ENCODE data around the gene LAMB4. TPM values are rescaled to one million over a fixed set of nuclear protein-coding genes. Genes with fewer than 3 reads are reported as not detected.

LAMB4 gene
- total and polyA plus RNA-seq, 2 of the 8 experiments (the other 6 are each of a cell fraction or from before 2014, with no cell fraction given) = not detected

- Histone ChIP-seq H3K18ac (ENCODE audit: extremely low read depth, low read length) (no peak overlapping the region), H2BK20ac (ENCODE audit: low read length) (no peak overlapping the region), H3K79me1 (ENCODE audit: low read depth, low read length) (no peaks in the 10 kb centered on the region), H3K4me3 (ENCODE audit: extremely low read depth in 1 of 4, insufficient read depth in 2 of 4, low read depth in 3 of 4, low read length in 4 of 4) (no peak overlapping the region), H2BK5ac (ENCODE audit: low read depth, low read length) (no peak overlapping the region), H3K4me2 (ENCODE audit: insufficient read depth in 1 of 2, low read depth in 2 of 2, low read length in 2 of 2) (no peak overlapping the region), H2BK120ac (replicated peaks; ENCODE audit: low read depth, low read length) (no peak overlapping the region), H2AFZ (ENCODE audit: low read length) (no peak overlapping the region), H3K9me3 (ENCODE audit: insufficient read depth in 2 of 2, low read depth in 1 of 2, low read length in 1 of 2) (no peaks in the 10 kb centered on the region), H2BK15ac (ENCODE audit: low read length) (no peak overlapping the region), H4K20me1 (replicated peaks in 1 of 2; ENCODE audit: control insufficient read depth in 1 of 2, insufficient read depth in 2 of 2, low read length in 2 of 2) (no peaks in the 10 kb centered on the region), H2BK12ac (ENCODE audit: low read depth, low read length) (no peak overlapping the region), H3K4me1 (replicated peaks in 1 of 4; ENCODE audit: control insufficient read depth in 3 of 4, insufficient read depth in 4 of 4, low read length in 3 of 4) (no peaks in the 10 kb centered on the region), H3K23me2 (ENCODE audit: low read depth, low read length) (no peaks in the 10 kb centered on the region), H4K8ac (ENCODE audit: extremely low read depth, insufficient read depth, low read length) (no peak overlapping the region), H2AK5ac (ENCODE audit: low read depth, low read length) (no peak overlapping the region), H4K91ac (replicated peaks; ENCODE audit: insufficient read length, low read length) (no peak overlapping the region), H3K4ac (replicated peaks; ENCODE audit: insufficient read length, low read depth, low read length) (no peak overlapping the region), H3K23ac (ENCODE audit: insufficient read length) (no peak overlapping the region), H3K36me3 (ENCODE audit: control insufficient read depth in 2 of 4, insufficient read depth in 4 of 4, low read length in 3 of 4) (no peaks in the 10 kb centered on the region), H3K27ac (ENCODE audit: low read depth, low read length) (no peak overlapping the region), H3K9ac (replicated peaks in 1 of 4; ENCODE audit: extremely low read depth in 1 of 4, low read depth in 3 of 4, low read length in 3 of 4) (no peak overlapping the region), H3K79me2 (ENCODE audit: control insufficient read depth in 1 of 2, insufficient read depth in 2 of 2, low read length in 2 of 2) (no peaks in the 10 kb centered on the region), H3K27me3 (replicated peaks in 1 of 4; ENCODE audit: control insufficient read depth in 3 of 4, extremely low read depth in 1 of 4, insufficient read depth in 3 of 4, low read length in 3 of 4) (no peaks in the 10 kb centered on the region), H3K56ac (replicated peaks; ENCODE audit: insufficient read length, low read depth, low read length) (no peak overlapping the region), H3K14ac (ENCODE audit: insufficient read length) (no peak overlapping the region), H4K5ac (ENCODE audit: insufficient read length, low read depth, low read length) (no peak overlapping the region)
- DNase-seq (ENCODE audit: low read depth in 1 of 2, low spot score in 2 of 2) = no peak
- no peak for FAIRE-seq
- ChIA-PET POLR2A (ENCODE audit: partially characterized antibody) (no interaction called here), CTCF (ENCODE audit: partially characterized antibody) (interaction anchor here (0.5 to 2.4 kb wide), 15 partner anchors 9 to 392 kb away, joined by 3 to 9 read pairs (median 3); no protein-coding TSS in a partner anchor)
- TF ChIP-seq HDAC2 (IDR thresholded peaks at IDR 0.05; ENCODE audit: borderline replicate concordance in 1 of 2, low read depth in 2 of 2, low read length in 2 of 2) (no peak), KDM1A (IDR thresholded peaks at IDR 0.05; ENCODE audit: borderline replicate concordance, low read length) (no peak), GTF2F1 (IDR thresholded peaks at IDR 0.05; ENCODE audit: borderline replicate concordance, low read depth, low read length) (no peak), CTBP2 (IDR thresholded peaks at IDR 0.05; ENCODE audit: borderline replicate concordance, insufficient read depth, insufficient read length, low read length) (no peak), RAD21 (IDR thresholded peaks at IDR 0.05 in 1 of 2, conservative IDR thresholded peaks at IDR 0.05 in 1 of 2; ENCODE audit: low read depth in 2 of 2, low read length in 2 of 2) (peak; percentile 47 to 56)
- TF ChIP-seq, protein P1, sequence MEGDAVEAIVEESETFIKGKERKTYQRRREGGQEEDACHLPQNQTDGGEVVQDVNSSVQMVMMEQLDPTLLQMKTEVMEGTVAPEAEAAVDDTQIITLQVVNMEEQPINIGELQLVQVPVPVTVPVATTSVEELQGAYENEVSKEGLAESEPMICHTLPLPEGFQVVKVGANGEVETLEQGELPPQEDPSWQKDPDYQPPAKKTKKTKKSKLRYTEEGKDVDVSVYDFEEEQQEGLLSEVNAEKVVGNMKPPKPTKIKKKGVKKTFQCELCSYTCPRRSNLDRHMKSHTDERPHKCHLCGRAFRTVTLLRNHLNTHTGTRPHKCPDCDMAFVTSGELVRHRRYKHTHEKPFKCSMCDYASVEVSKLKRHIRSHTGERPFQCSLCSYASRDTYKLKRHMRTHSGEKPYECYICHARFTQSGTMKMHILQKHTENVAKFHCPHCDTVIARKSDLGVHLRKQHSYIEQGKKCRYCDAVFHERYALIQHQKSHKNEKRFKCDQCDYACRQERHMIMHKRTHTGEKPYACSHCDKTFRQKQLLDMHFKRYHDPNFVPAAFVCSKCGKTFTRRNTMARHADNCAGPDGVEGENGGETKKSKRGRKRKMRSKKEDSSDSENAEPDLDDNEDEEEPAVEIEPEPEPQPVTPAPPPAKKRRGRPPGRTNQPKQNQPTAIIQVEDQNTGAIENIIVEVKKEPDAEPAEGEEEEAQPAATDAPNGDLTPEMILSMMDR (IDR thresholded peaks at IDR 0.05; ENCODE audit: control extremely low read depth in 1 of 3, insufficient read depth in 1 of 3, low read depth in 1 of 3, low read length in 3 of 3) = peak; percentile 12 to 64 (median 41)
- TF ChIP-seq, protein P2, sequence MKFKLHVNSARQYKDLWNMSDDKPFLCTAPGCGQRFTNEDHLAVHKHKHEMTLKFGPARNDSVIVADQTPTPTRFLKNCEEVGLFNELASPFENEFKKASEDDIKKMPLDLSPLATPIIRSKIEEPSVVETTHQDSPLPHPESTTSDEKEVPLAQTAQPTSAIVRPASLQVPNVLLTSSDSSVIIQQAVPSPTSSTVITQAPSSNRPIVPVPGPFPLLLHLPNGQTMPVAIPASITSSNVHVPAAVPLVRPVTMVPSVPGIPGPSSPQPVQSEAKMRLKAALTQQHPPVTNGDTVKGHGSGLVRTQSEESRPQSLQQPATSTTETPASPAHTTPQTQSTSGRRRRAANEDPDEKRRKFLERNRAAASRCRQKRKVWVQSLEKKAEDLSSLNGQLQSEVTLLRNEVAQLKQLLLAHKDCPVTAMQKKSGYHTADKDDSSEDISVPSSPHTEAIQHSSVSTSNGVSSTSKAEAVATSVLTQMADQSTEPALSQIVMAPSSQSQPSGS (IDR thresholded peaks at IDR 0.05; ENCODE audit: low read length) = no peak
- 92% methylated on average over 2 of the region's 2 CpGs; no CpG with 5 or more reads in 1 of the 2 experiments for WGBS, 2 experiments (ENCODE audit: extremely low coverage in 1 of 2, insufficient coverage in 1 of 2, insufficient read length in 1 of 2, insufficient replicate concordance in 2 of 2, low coverage in 1 of 2, low lambda C conversion rate in 2 of 2, missing lambda C conversion rate in 1 of 2)
Measured at GRCh38 chr7:108109221-108109908, 20.8 kb downstream of the LAMB4 start.

Measured in H1 (cell line).